Neural crest cell (in vitro differentiated cells): ENCODE data around the gene NEURL3. TPM values are rescaled to one million over a fixed set of nuclear protein-coding genes. Genes with fewer than 3 reads are reported as not detected.

Experiments
- DNase-seq: peaks from one replicate; pipeline ENCODE4 v3.0.0; 2021; ENCODE audit warnings: low read depth, mixed read lengths, low spot score
- H3K27ac Mint-ChIP-seq: one replicate; pipeline ENCODE4 v1.8.0; 2021; ENCODE audit warnings: mild to moderate bottlenecking, mixed read lengths; ENCODE audit not compliant: unreplicated experiment
- H3K27me3 Mint-ChIP-seq: 2 replicates; pipeline ENCODE4 v1.8.0; 2021; ENCODE audit warnings: low read depth, mild to moderate bottlenecking, mixed read lengths
- H3K36me3 Mint-ChIP-seq: 2 replicates; pipeline ENCODE4 v1.8.0; 2021; ENCODE audit warnings: low read depth, mild to moderate bottlenecking, mixed read lengths
- H3K4me1 Mint-ChIP-seq: 2 replicates; pipeline ENCODE4 v1.8.0; 2021; ENCODE audit warnings: mixed read lengths
- H3K4me3 Mint-ChIP-seq: one replicate; pipeline ENCODE4 v1.8.0; 2021; ENCODE audit warnings: mild to moderate bottlenecking, mixed read lengths
- H3K9me3 Mint-ChIP-seq: 2 replicates; pipeline ENCODE4 v1.8.0; 2021; ENCODE audit warnings: mixed read lengths
- CTCF ChIP-seq: fragments of 200-600 bp; sonication (generic); conservative IDR thresholded peaks from 2 replicates; pipeline ENCODE4 v1.5.0; 2021; ENCODE audit warnings: antibody characterized with exemption, mild to moderate bottlenecking
- total RNA-seq: library from RNA; stranded (reverse); gene quantifications from 2 replicates; pipeline ENCODE4 v1.2.1, GENCODE V29; 2021

The NEURL3 gene
- total RNA-seq, 1 donor from 2014 or later, result 0.21 TPM

DNA sequence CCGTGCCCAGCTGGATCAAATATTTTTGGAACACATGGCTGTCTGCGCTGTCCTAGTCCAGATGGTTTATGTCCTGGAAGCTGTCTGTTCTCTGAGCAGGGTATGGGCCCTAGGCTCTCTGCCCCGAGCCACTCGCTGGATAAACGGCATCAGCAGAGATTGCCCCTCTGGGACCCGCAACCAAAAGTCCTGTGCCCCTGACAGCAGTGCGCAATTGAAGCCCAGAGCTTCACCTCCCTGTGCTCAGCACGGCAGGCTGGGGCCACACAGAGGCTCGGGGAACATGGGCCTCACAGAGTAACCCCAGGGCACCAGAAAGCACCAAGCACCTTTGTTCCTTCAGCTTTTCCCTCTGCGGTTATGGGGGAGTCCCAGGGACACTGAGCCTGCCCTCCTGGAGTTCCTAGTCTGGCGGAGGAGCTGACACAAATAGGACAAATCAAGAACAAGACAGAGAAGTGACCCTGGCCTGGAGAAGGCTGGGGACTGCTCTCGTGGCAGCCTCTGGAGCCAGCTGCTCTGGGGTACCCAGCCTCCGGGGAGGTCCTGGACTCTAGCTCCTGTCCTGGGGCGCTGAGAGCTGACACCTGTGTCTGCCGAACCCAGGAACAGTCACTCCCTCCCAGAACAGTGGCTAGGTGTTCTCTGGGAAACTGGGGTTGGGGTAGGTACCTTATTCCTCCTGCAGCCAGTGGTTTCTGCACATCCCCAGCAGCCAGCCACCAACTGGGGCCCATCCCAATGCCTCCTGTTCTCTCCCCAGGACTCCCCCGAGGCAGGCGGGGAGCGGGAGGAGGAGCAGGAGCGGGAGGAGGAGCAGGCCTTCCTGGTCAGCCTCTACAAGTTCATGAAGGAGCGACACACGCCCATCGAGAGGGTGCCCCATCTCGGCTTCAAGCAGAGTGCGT, 43.7 kb upstream of the NEURL3 start:
- Mint-ChIP-seq H3K9me3 (peaks cover 5% of the 10 kb centered on the region), H3K4me3 (no peak overlapping the region), H3K36me3 (peaks cover 18% of the 10 kb centered on the region), H3K4me1 (peaks cover 7% of the 10 kb centered on the region), H3K27ac (no peak overlapping the region), H3K27me3 (no peaks in the 10 kb centered on the region)
- no peak for DNase-seq
- no peak for TF ChIP-seq CTCF

- peaks cover 5% of the 10 kb centered on the region for H3K9me3 Mint-ChIP-seq
- no peak overlapping the region for H3K4me3 Mint-ChIP-seq
- H3K4me1 Mint-ChIP-seq, result peaks cover 7% of the 10 kb centered on the region
- no peak for DNase-seq
- no peak for TF ChIP-seq CTCF
- peaks cover 18% of the 10 kb centered on the region for H3K36me3 Mint-ChIP-seq
- H3K27me3 Mint-ChIP-seq, result no peaks in the 10 kb centered on the region
- H3K27ac Mint-ChIP-seq, result peak overlapping the region; percentile 71
Observed at GRCh38 chr2:96547731-96548171, 42.6 kb upstream of the NEURL3 start.

DNA sequence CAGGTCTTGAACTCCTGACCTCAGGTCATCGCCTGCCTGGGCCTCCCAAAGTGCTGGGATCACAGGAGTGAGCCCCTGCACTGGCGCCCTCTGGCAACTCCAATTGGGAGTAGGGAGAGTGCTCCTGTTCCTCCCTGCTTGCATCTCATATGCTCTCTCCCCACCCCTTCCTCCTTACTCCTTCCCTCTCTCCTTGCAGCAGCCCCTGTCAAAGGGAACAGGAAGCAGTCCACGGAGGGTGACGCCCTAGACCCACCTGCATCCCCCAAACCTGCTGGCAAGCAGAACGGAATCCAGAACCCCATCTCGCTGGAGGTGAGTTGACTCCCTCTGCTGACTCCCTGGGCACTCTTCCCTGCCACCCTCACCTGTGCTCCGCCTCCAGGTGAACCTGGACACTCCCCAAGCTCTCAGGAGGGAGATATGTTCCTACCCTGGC, 42.1 kb upstream of the NEURL3 start:
- H3K27ac Mint-ChIP-seq, result peak overlapping the region; percentile 71
- no peak for DNase-seq
- H3K36me3 Mint-ChIP-seq, result peaks cover 18% of the 10 kb centered on the region
- H3K4me1 Mint-ChIP-seq, result peaks cover 7% of the 10 kb centered on the region
- peaks cover 5% of the 10 kb centered on the region for H3K9me3 Mint-ChIP-seq
- no peak for TF ChIP-seq CTCF
- no peaks in the 10 kb centered on the region for H3K27me3 Mint-ChIP-seq
- no peak overlapping the region for H3K4me3 Mint-ChIP-seq

- DNase-seq, result no peak
- H3K27me3 Mint-ChIP-seq, result no peaks in the 10 kb centered on the region
- no peak for TF ChIP-seq CTCF
- no peak overlapping the region for H3K4me3 Mint-ChIP-seq
- no peak overlapping the region for H3K27ac Mint-ChIP-seq
- peaks cover 5% of the 10 kb centered on the region for H3K9me3 Mint-ChIP-seq
- peaks cover 7% of the 10 kb centered on the region for H3K4me1 Mint-ChIP-seq
- peaks cover 18% of the 10 kb centered on the region for H3K36me3 Mint-ChIP-seq
Observed at GRCh38 chr2:96546797-96547196, 41.6 kb upstream of the NEURL3 start.

DNA sequence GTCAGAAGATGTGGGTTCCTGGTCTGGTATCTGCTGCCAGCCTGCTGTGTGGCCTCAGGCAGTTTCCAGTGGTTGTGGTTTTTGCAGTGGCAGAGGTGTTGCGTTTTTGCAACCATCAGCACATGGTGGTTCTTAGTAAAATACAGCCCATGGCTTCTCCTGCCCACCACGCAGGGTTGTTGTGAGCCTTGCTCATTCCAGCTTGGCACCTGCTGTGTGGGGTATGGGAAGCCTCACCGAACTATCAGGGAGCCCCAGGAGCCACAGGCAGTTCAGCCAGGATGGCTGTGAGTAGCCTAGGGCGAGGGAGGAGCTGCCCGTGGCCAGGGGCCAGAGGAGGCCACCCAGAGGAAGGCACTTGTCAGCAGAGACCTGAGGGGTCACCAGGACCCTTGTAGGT, 41.2 kb upstream of the NEURL3 start:
- H3K4me3 Mint-ChIP-seq, result no peak overlapping the region
- DNase-seq, result no peak
- no peak for TF ChIP-seq CTCF
- peaks cover 7% of the 10 kb centered on the region for H3K4me1 Mint-ChIP-seq
- no peak overlapping the region for H3K27ac Mint-ChIP-seq
- H3K9me3 Mint-ChIP-seq, result peaks cover 5% of the 10 kb centered on the region
- no peaks in the 10 kb centered on the region for H3K27me3 Mint-ChIP-seq
- H3K36me3 Mint-ChIP-seq, result peaks cover 18% of the 10 kb centered on the region
